ENCODE measurements around the gene AKR1D1.

Gene AKR1D1

GRCh38 chr7:138166681-138167080, 90.4 kb downstream of the AKR1D1 start:
- no peak for DNase-seq (ENCODE audit: low read depth in 3 of 3)

GRCh38 chr7:138167222-138167621, 91.0 kb downstream of the AKR1D1 start:
- DNase-seq (ENCODE audit: low read depth in 3 of 3), result no peak

GRCh38 chr7:138167869-138168296, 91.6 kb downstream of the AKR1D1 start:
- DNase-seq (ENCODE audit: low read depth in 3 of 3), result no peak
